Breast epithelium (tissue), 4 donors: ENCODE measurements around the gene BET1L. TPM values are rescaled to one million over a fixed set of nuclear protein-coding genes. Genes with fewer than 3 reads are reported as not detected.
"Not testable (repeated sequence)": the region's sequence is repeated elsewhere in the genome, so short reads cannot be mapped to it uniquely, and the experiment has no call there.

ENCODE experiments used
- DNase-seq, 2 donors: peaks; one replicate each; pipeline ENCODE4 v3.0.0-alpha.2; 2019; ENCODE audit warnings: low spot score in 2 of 2
- H3K27ac ChIP-seq, 2 donors: fragments of 200-600 bp; sonication (generic) in 1 of 2; one replicate each; pipeline ENCODE4 v1.5.1; 2016 to 2019; ENCODE audit warnings: mild to moderate bottlenecking in 1 of 2
- H3K27me3 ChIP-seq, 2 donors: fragments of 200-600 bp; sonication (generic) in 1 of 2; one replicate each; pipeline versions ENCODE4 v1.5.1 to v1.6.0; 2017 to 2019; ENCODE audit warnings: control low read depth in 1 of 2, mild to moderate bottlenecking in 1 of 2
- H3K36me3 ChIP-seq: fragments of 200-600 bp; one replicate; pipeline ENCODE4 v1.5.1; 2019
- H3K4me1 ChIP-seq, 2 donors: fragments of 200-600 bp; sonication (generic); one replicate each; pipeline ENCODE4 v1.5.1; 2016 to 2019; ENCODE audit warnings: control low read depth in 1 of 2
- H3K4me3 ChIP-seq, 3 donors: fragments of 200-600 bp; sonication (generic); 1 replicate in 2 of 3; 2 replicates in 1 of 3; pipeline ENCODE4 v1.5.1; 2016 to 2019; ENCODE audit warnings: mild to moderate bottlenecking in 3 of 3, moderate library complexity in 2 of 3
- H3K9me3 ChIP-seq, 2 donors: fragments of 200-600 bp; sonication (generic) in 1 of 2; one replicate each; pipeline ENCODE4 v1.5.1; 2016 to 2019; ENCODE audit warnings: control low read depth in 1 of 2
- CTCF ChIP-seq, 3 donors: fragments of 450-650 bp; IDR thresholded peaks; one replicate each; pipeline ENCODE4 v1.5.1; 2016 to 2017; ENCODE audit warnings: antibody characterized with exemption in 3 of 3, mild to moderate bottlenecking in 3 of 3, moderate library complexity in 3 of 3
- POLR2A ChIP-seq: fragments of 450-650 bp; IDR thresholded peaks from one replicate; pipeline ENCODE4 v1.6.1; 2016; ENCODE audit warnings: antibody characterized with exemption, mild to moderate bottlenecking, moderate library complexity
- POLR2AphosphoS5 ChIP-seq, 3 donors: sonication (generic); formaldehyde crosslinking; IDR thresholded peaks; one replicate each; pipeline ENCODE4 v1.6.1; 2017; ENCODE audit warnings: antibody characterized with exemption in 3 of 3
- intact Hi-C: fragments of 100-400 bp; cut with DNase I; formaldehyde crosslinking; loops from one replicate; pipeline ENCODE4 v1.15.1; 2023; ENCODE audit warnings: low total_unique reads
- total RNA-seq, 3 donors: library from RNA; depleted of rRNA; stranded (reverse); fragments of >200 nt; gene quantifications; one replicate each; pipeline ENCODE4 v1.1.0, GENCODE V29; 2016

The BET1L gene
- total RNA-seq, 3 donors from 2014 or later: 25.6 to 30.4 (median 28.5) TPM

GRCh38 chr11:244376-244775, 37.2 kb upstream of the BET1L start:
- no peak for DNase-seq
- H3K4me1 ChIP-seq: no peaks in the 10 kb centered on the region
- intact Hi-C loops: no loop called here
- H3K27ac ChIP-seq: no peak overlapping the region
- TF ChIP-seq POLR2A (no peak), POLR2AphosphoS5 (IDR thresholded peaks at IDR 0.05) (no peak), CTCF (IDR thresholded peaks at IDR 0.05) (no peak)
- peaks cover 10% of the 10 kb centered on the region for H3K36me3 ChIP-seq
- H3K4me3 ChIP-seq: no peak overlapping the region
- no peaks in the 10 kb centered on the region for H3K9me3 ChIP-seq
- no peaks in the 10 kb centered on the region for H3K27me3 ChIP-seq

GRCh38 chr11:241634-242033, 34.4 kb upstream of the BET1L start:
- H3K36me3 ChIP-seq: peaks cover 4% of the 10 kb centered on the region
- no peak for TF ChIP-seq CTCF (IDR thresholded peaks at IDR 0.05)
- TF ChIP-seq POLR2AphosphoS5 (IDR thresholded peaks at IDR 0.05): no peak
- TF ChIP-seq POLR2A: no peak
- H3K27me3 ChIP-seq: no peaks in the 10 kb centered on the region
- H3K27ac ChIP-seq: peak overlapping the region in 1 of 2 donors; percentile 20
- no peak for DNase-seq
- H3K9me3 ChIP-seq: no peaks in the 10 kb centered on the region
- intact Hi-C loops: no loop called here
- no peak overlapping the region for H3K4me3 ChIP-seq
- H3K4me1 ChIP-seq: peaks cover 3 to 11% of the 10 kb centered on the region in 2 donors

- TF ChIP-seq POLR2AphosphoS5 (IDR thresholded peaks at IDR 0.05): no peak
- no peaks in the 10 kb centered on the region for H3K36me3 ChIP-seq
- H3K9me3 ChIP-seq: no peaks in the 10 kb centered on the region
- H3K27me3 ChIP-seq: no peaks in the 10 kb centered on the region
- no peak overlapping the region for H3K27ac ChIP-seq
- no peak for DNase-seq
- H3K4me1 ChIP-seq: peaks cover 3 to 12% of the 10 kb centered on the region in 2 donors
- no peak overlapping the region for H3K4me3 ChIP-seq
- intact Hi-C loops: no loop called here
Observed at GRCh38 chr11:240315-240714, 33.1 kb upstream of the BET1L start.

GRCh38 chr11:238346-238745, 31.1 kb upstream of the BET1L start:
- H3K9me3 ChIP-seq, DNase-seq, H3K4me3 ChIP-seq, H3K27ac ChIP-seq, H3K27me3 ChIP-seq, H3K36me3 ChIP-seq, intact Hi-C loops: not testable (repeated sequence)
- H3K4me1 ChIP-seq: peaks cover 3 to 16% of the 10 kb centered on the region in 2 donors

- TF ChIP-seq CTCF (IDR thresholded peaks at IDR 0.05) (peak in 1 of 3 donors; percentile 19), POLR2AphosphoS5 (IDR thresholded peaks at IDR 0.05) (peak; percentile 59 to 80 (median 78)), POLR2A (peak; percentile 53)
- H3K27me3 ChIP-seq: no peaks in the 10 kb centered on the region
- DNase-seq: peak; percentile 70 to 84
- H3K4me3 ChIP-seq: peak within 1 kb of the TSS; percentile 81 to 99 (median 98)
- no peaks in the 10 kb centered on the region for H3K36me3 ChIP-seq
- H3K9me3 ChIP-seq: no peaks in the 10 kb centered on the region
- intact Hi-C loops: no loop called here
- H3K27ac ChIP-seq: peak within 1 kb of the TSS; percentile 96 to 98
- peaks cover 3 to 16% of the 10 kb centered on the region in 2 donors for H3K4me1 ChIP-seq
Observed at GRCh38 chr11:236774-237767, 29.9 kb upstream of the BET1L start, which contains the start of gene PSMD13. TSS of gene PSMD13 (plus strand) at chr11:236976. CDS start at chr11:237050, 74 bp downstream.
